ENCODE results near the gene XAGE2. TPM values are rescaled to one million over a fixed set of nuclear protein-coding genes. Genes with fewer than 3 reads are reported as not detected.
"Not testable (repeated sequence)": the region's sequence is repeated elsewhere in the genome, so short reads cannot be mapped to it uniquely, and the experiment has no call there.

Gene XAGE2
- total RNA-seq, 1 experiment from 2014 or later: not detected

DNA sequence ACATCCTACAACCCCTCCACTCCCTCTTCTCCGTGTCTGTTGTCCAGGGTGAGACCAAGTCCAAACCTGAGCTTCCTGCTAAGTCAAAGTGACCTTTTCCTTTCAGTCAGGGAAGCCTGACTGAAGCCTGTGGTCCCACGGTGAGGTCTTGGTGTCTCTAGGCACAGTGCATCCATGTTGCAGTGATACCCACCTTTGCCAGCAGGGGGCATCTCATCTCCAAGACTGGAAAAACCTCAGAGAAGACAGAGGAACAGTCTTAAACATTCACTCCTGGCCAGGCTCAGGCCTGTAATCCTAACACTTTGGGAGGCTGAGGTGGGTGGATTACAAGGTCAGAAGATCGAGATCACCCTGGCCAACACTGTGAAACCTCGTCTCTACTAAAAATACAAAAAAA lies 23.4 kb upstream of the XAGE2 start:
- H3K4me2 ChIP-seq; H3K4me3 ChIP-seq; POLR2A ChIA-PET (ENCODE audit: unreplicated experiment); H3K27ac ChIP-seq; H3F3A ChIP-seq (ENCODE audit: insufficient read depth, low read depth); H3K79me2 ChIP-seq (ENCODE audit: low read depth); H3K4me1 ChIP-seq (replicated peaks; ENCODE audit: insufficient read depth); H3K9me3 ChIP-seq (ENCODE audit: insufficient read depth, low read depth); CTCF ChIA-PET; H3K9me2 ChIP-seq (ENCODE audit: insufficient read depth); BruUV-seq (replicated peaks); H3K36me3 ChIP-seq (ENCODE audit: low read depth); H3K27me3 ChIP-seq (ENCODE audit: insufficient read depth, low read depth); H4K20me1 ChIP-seq (ENCODE audit: insufficient read depth); H2AFZ ChIP-seq; intact Hi-C loops (cut with micrococcal nuclease; ENCODE audit: unreplicated experiment): not testable (repeated sequence)
- TF ChIP-seq, protein P1, sequence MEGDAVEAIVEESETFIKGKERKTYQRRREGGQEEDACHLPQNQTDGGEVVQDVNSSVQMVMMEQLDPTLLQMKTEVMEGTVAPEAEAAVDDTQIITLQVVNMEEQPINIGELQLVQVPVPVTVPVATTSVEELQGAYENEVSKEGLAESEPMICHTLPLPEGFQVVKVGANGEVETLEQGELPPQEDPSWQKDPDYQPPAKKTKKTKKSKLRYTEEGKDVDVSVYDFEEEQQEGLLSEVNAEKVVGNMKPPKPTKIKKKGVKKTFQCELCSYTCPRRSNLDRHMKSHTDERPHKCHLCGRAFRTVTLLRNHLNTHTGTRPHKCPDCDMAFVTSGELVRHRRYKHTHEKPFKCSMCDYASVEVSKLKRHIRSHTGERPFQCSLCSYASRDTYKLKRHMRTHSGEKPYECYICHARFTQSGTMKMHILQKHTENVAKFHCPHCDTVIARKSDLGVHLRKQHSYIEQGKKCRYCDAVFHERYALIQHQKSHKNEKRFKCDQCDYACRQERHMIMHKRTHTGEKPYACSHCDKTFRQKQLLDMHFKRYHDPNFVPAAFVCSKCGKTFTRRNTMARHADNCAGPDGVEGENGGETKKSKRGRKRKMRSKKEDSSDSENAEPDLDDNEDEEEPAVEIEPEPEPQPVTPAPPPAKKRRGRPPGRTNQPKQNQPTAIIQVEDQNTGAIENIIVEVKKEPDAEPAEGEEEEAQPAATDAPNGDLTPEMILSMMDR (conservative IDR thresholded peaks at IDR 0.05): peak; percentile 52
- DNase-seq: peak in 1 of 2 experiments; percentile 30

DNA sequence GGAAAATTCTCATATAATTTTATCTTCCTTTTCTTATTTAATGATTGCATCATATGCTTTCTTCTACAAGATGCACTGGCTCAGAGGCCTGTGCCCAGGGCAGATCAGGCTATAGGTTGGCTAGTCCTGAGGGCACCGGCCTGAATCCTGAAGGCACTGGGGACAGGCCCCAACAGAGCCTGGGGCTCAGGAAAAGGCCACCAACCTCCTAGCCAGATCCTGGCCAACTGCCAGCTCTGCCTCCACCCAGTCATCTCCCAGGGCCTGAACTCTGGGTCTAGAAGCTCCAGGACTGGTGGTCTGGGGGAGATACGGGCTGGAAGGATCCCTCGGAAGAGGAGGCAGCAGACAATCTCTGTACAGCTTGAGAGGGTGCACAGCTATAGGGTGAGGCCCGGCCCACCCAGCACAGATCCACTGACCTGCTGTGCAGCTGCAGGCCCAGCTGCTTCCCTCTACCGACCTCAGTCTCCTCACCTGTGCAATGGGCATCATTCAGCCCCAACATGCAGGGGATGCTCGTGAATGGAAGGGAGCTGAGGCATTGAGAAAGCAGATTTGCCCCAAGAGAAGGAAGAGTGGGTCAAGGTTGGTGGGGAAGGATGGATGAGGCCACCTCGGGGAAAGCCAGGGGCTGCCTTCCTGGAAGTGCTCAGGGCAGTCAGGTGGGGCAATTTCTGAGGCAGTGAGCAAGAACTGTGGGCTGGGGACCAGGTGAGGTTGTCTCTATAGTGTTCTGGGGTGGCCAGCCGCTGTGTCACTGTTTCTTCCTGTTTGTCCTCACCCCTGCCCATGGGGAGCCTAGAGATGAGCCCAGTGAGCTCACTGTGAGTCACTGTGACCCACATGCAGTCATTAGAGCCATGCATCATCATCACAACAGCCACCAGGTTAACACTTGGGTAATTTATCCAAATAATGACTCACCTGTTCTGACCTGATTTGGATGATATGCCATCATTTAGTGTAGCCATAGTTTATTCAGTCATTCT lies 22.4 kb upstream of the XAGE2 start:
- intact Hi-C loops (cut with micrococcal nuclease; ENCODE audit: unreplicated experiment): no loop called here
- Histone ChIP-seq H3K79me2 (ENCODE audit: low read depth) (no peaks in the 10 kb centered on the region), H3K4me1 (replicated peaks; ENCODE audit: insufficient read depth) (no peaks in the 10 kb centered on the region), H3K4me2 (no peak overlapping the region), H3K27ac (no peak overlapping the region), H4K20me1 (ENCODE audit: insufficient read depth) (no peaks in the 10 kb centered on the region), H2AFZ (no peak overlapping the region), H3F3A (ENCODE audit: insufficient read depth, low read depth) (no peaks in the 10 kb centered on the region), H3K9me2 (ENCODE audit: insufficient read depth) (no peaks in the 10 kb centered on the region), H3K9me3 (ENCODE audit: insufficient read depth, low read depth) (no peaks in the 10 kb centered on the region), H3K4me3 (no peak overlapping the region), H3K27me3 (ENCODE audit: insufficient read depth, low read depth) (no peaks in the 10 kb centered on the region), H3K36me3 (ENCODE audit: low read depth) (no peaks in the 10 kb centered on the region)
- POLR2A ChIA-PET (ENCODE audit: unreplicated experiment): no interaction called here
- CTCF ChIA-PET: interaction anchor here (0.6 kb wide), 1 partner anchor 1519 kb away, joined by 8 read pairs; no protein-coding TSS in a partner anchor
- no TSS peak for BruUV-seq (replicated peaks)
- peak in 1 of 2 experiments; percentile 75 for DNase-seq
- no peak for TF ChIP-seq EZH2 (IDR thresholded peaks at IDR 0.05; ENCODE audit: low read depth)
- TF ChIP-seq, protein P1 (conservative IDR thresholded peaks at IDR 0.05): no peak

DNA sequence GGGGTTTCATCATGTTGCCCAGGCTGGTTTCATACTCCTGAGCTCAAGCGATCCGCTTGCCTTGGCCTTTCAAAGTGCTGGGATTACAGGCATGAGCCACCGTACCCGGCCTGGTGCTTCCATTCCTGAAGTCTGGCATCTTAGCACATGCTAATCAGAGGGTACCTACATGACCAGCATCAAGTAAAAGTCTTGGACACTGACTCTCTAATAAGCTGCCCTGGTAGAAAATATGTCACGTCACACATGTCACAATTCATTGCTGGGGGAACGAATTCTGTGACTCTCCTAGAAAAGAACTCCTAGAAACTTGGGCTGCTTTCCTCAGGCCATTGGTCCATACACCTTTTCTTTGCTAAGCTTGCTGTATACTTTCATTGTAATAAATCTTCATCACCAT lies 19.1 kb upstream of the XAGE2 start:
- Histone ChIP-seq H3K27me3 (ENCODE audit: insufficient read depth, low read depth) (no peaks in the 10 kb centered on the region), H3K4me2 (no peak overlapping the region), H3K4me3 (no peak overlapping the region), H3K27ac (no peak overlapping the region), H3K79me2 (ENCODE audit: low read depth) (no peaks in the 10 kb centered on the region), H3F3A (ENCODE audit: insufficient read depth, low read depth) (no peaks in the 10 kb centered on the region), H3K9me2 (ENCODE audit: insufficient read depth) (no peaks in the 10 kb centered on the region), H4K20me1 (ENCODE audit: insufficient read depth) (no peaks in the 10 kb centered on the region), H2AFZ (no peak overlapping the region), H3K9me3 (ENCODE audit: insufficient read depth, low read depth) (no peaks in the 10 kb centered on the region), H3K36me3 (ENCODE audit: low read depth) (no peaks in the 10 kb centered on the region), H3K4me1 (replicated peaks; ENCODE audit: insufficient read depth) (no peaks in the 10 kb centered on the region)
- BruUV-seq (replicated peaks): no TSS peak
- intact Hi-C loops (cut with micrococcal nuclease; ENCODE audit: unreplicated experiment): no loop called here
- POLR2A ChIA-PET (ENCODE audit: unreplicated experiment): no interaction called here
- no peak for TF ChIP-seq EZH2 (IDR thresholded peaks at IDR 0.05; ENCODE audit: low read depth)
- TF ChIP-seq, protein P1 (conservative IDR thresholded peaks at IDR 0.05): no peak
- no peak for DNase-seq
- CTCF ChIA-PET: no interaction called here
